CD4-positive, alpha-beta T cell treated with Interleukin-12 subunit alpha and Interleukin-12 subunit beta, for 1 hour (primary cell): ENCODE results near the gene SRCIN1.
"Not testable (repeated sequence)": the region's sequence is repeated elsewhere in the genome, so short reads cannot be mapped to it uniquely, and the experiment has no call there.

Experiments
- DNase-seq: peaks from one replicate; pipeline ENCODE4 v3.0.0-alpha.2; 2020

SRCIN1 gene

DNA sequence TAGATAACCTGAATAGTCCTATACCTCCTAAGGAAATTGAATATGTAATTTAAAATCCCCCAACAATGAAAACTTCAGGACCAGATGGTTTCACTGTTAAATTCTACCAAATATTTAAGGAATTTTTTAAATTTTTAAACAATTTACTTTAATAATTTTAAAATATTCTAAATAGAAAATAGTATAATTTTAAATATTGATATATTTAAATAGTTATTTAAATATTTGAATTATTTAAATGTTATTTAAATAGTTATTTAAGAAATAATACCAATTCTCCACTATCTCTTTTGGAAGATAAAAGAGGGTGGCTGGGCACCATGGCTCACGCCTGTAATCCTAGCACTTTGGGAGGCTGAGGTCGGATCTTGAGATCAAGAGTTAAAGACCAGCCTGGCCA is 104.0 kb downstream of the SRCIN1 start:
- not testable (repeated sequence) for DNase-seq

DNA sequence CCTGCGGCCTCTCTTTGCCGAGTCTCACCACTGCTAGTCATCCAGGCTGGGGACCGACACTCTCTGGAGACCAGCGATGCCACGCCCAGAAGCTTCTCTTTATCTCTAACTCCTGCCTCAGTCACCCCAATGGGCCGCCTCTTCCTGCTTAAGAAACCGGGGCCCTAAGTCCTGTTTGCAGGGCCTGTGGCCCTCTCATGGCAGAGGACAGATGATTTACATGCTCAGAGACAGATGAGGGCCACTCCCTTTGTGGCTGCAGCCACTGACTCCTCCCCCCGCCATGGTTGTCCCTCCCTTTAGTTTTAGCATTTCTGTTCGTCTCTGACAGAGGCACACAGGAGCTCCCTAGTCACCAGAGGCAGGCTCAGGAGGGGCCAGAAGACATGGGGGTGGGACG is 106.5 kb downstream of the SRCIN1 start:
- DNase-seq = not testable (repeated sequence)

DNA sequence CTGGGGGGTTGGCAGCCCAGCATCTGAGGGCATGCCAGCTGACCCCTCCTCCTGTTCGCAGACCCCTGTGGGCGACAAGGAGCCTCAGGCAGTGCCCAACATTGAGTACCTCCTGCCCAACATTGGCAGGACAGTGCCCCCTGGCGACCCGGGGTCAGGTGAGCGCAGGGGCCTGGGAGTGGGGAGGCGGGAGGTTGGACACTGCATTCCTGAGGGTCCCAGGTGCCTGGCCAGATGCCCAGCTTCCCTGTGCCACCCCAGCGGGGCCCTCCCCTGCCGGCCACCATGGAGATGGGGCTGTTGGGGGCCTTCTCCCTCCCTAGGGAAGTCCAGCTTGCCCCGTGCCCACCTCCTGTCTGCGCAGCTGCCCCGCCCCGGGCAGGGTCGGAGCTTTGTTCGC is 107.4 kb downstream of the SRCIN1 start:
- no peak for DNase-seq

DNA sequence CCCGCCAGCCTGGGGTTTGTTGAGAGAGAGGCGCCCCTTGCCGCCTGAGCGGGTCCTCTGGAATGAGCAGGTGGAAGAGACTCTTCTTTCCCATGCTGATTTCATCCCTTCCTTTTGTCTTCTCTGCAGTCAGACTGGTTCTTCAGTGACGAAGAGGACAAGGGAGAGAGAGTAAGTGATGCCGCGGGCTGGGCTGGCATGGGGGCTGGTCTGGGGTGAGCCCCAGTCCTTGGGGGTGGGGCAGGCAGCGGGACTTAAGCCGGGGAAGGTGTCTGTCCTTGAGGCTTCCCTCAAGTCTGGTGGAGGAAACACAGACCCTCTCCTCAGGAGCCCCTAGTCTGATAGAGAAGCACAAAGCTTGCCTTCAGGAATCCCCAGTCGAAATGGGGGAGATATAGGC is 108.1 kb downstream of the SRCIN1 start:
- DNase-seq = not testable (repeated sequence)

DNA sequence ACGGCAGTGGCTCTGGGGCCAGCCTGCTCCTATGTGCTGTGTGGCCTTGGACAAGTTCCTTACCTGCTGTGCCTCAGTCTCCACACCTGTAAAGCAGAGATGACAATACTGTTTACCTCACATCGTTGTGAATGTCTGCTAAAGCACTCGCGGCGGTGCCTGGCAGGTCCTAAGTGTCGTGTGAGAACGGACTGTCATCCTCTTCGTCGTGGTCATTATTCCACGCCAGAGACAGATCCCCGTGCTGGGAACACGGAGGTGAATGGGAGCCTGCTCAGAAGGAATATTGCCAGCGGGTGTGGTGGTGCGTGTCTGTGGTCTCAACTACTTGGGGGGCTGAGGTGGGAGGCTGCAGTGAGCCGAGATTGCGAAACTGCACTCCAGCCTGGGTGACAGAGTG is 111.6 kb downstream of the SRCIN1 start:
- DNase-seq = not testable (repeated sequence)

DNA sequence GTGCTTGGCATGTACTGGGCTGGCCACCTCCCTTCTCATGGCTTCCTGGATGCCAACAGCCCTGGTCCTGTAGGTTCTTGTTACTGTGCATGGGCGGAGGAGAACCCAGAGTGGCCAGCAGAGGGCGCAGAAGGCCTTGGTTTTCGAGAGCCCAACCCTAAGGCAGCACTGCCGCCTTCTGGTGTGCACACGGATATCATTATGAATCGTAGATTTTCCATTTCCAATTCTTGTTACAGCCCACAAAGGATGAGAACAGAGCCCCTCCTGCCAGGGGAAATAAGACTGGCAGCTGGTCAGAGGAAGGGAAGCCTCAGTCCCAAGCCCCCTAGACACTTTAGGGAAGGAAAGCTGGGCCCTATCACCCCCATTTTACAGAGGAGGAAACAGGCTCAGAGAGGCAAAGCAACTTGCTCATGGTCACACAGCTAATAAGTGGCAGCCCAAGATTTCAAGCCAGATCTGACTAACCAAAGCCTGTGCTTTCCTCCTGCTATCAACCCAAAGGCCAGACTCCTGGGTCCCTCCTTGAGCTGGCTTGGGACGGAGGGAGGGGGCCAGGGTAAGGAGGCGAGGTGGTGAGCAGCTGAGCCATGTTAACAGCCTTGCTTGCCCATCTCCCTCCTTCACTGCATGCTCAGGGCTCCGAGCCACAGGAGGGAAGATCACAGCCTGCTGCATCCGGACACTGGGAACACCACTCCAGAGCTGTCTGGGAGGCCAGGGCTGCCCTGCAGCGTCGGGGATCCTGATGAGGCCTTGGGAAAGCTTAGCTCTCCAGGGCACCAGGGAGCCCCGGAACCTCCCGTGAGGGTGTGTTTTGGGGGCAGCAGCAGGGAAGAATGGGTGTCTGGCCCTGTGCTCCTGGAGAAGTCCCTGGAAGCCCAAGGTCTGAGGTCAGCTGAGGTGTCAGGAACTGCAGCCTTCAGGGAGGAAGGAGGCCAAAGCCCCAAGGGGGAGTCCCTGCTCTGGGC is 113.4 kb downstream of the SRCIN1 start:
- DNase-seq = peak; percentile 90

DNA sequence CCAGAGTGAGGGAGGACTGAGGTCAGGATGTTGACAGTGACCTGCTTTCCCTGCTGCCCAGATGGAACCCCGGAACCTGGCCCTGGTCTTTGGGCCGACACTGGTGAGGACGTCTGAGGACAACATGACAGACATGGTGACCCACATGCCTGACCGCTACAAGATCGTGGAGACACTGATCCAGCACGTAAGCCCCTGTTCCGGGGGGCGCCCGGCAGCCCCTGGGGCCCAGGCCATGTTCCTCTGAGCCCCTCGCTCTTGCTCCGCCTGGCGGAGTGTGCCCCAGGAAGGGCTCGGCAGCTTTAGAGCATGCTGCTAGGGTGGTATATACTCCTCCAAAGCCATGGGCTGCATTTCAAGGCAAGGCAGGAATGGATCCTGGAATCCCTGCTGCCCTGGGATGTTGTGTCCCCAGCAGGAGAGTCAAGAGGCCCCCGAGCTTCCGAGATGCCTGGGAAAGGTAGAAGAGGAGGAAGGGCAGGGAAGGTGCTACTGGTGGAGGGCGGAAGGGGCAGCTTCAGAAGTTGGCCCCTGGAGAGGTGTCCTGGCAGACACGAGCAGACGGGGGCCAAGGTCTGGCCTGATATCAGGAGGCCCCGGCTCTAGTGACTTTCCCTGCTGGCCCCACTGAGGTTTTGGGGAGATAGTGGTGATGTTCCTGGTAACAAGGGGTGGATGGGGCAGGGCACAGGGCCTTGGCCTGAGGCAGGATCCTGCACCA is 114.2 kb downstream of the SRCIN1 start:
- DNase-seq = not testable (repeated sequence)

DNA sequence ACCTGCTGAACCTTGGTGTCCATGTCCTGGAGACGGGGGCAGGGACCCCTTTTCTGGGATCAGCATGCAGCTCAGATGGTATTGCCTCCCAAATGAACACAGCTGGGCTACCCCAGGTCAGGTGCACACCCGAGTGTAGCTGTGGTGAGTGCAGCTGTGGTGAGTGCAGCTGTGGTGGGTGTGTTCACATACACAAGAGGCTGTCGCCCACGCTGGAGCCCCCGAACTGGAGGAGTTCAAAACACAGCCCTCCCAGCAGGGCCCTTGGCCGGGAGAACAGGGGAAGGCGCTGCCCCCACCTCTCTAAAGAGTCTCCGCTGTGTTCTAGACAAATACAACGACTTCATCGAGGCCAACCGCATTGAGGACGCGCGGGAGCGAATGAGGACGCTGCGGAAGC is 116.0 kb downstream of the SRCIN1 start:
- not testable (repeated sequence) for DNase-seq

DNA sequence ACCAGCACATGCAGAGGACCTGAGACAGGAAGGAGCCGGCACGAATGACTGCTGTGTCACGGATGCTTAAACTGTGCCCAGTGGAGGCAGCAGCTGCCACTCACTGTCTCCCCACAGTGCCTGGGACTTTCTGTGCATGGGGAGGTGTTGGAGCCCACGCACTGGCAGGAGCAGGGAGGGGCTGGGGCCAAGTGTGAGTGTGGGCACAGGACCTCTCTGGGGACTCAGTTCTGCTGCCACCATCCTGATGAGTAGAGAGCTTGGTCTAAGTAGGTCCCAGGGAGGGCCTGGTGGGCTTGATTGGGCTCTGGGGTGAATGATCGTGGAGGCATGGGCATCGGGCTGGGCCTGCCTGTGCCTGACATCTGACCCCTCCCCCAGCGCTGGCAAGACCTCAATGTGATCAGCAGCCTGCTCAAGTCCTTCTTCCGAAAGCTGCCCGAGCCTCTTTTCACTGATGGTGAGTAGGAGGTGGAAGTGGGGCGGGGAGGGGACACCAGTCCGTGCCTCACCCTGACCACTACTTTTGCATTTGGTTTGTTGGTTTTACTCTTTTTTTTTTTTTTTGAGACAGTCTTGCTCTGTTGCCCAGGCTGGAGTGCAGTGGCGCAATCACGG is 120.0 kb downstream of the SRCIN1 start:
- peak; percentile 46 for DNase-seq

DNA sequence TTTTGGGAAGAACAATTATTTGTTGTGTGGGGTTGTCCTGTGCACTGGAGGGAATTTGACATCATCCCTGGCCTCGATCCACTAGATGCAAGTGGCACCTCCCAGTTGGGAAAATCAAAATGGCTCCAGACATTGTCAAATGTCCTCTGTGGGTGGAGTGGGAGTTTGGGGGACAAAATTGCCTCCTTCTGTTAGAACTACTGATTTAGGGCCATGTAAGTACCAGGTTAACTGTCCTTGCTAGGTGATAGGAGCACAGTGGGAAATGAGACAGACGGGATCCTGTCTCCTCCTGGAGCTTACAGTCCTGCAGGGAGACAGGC is 120.6 kb downstream of the SRCIN1 start:
- no peak for DNase-seq

DNA sequence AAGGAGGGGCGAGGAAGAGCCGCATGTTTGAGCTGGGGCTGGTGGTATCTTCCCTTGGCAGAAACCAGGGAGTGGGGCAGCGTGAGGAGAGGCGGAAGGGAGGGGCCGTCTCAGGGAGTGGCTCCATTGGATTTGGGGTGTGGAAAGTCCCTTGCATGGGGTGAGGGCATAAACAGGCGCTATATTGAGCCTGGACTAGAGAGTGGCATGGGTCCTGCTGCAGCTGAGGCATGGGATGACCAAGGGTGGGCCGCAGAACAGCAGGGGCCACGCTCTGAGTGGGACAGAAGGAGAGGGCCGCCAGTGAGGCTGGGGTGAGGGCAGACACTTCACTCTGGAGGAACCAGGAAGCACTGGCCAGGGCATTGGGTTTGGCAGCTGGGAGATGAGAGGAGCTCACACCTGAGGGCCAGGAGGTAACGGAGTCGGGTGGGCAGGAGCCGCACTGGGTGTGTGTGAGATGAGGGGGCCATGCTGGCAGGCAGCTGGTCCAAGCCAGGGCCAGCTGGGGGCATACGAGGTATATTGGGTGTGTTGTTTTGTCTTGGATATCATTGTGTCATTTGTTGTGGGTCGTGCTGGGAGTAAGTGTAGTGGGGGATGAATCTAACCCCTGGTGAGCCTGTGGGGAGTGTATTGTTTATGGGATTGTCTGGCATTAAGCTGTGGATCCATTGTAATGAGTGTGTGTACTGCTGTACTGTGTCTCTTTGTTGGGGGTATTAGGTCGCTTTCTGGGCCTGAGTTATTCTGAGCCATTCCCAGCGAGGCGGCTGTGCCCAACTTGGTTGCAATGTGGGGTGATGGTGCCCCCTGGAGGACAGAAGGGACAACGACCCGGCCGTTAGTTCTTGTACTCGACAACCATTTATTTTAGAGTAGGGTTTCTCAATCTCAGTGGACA is 121.3 kb downstream of the SRCIN1 start:
- DNase-seq = peak; percentile 63

DNA sequence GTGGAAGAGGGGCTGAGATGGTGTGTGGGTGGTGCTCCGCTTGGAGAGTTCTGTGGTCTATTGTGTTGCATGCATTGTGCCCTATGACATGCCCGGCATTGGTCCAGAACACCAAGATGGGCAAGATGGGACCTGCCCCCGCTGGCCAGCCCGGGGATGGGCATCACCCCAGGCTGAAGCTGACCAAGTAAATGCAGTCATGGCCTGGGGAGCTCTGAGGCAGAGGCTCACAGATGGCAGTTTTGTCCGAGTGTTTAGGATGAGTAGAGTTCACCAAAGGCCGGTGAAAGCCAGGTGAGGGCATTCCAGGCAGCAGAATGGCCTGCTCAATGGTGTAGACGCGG is 123.1 kb downstream of the SRCIN1 start:
- DNase-seq = not testable (repeated sequence)

DNA sequence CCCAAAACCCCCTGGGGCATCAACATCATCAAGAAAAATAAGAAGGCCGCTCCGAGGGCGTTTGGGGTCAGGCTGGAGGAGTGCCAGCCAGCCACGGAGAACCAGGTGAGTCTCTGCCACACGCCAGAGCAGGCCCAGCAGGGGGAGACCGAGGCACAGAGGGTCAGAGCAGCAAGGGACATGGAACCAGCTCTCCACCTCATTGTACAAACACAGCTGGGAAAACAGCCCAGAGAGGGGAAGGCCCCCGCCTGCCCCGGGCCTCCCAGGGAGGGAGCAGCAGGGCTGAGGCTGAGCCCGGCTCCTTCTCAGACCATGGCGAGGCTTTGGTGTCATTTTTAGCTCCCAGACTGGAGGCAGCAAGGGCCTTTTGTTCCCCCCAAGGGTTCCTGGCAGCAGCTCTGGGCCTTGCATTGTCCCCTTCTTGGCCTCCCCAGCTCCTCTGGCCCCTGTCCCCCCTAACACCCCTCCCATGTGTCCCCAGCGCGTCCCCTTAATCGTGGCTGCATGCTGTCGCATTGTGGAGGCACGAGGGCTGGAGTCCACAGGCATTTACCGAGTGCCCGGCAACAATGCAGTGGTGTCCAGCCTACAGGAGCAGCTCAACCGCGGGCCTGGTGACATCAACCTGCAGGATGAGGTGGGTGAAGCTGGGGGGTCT is 123.6 kb downstream of the SRCIN1 start:
- not testable (repeated sequence) for DNase-seq
